Measurements from ENCODE around the gene GJC3. TPM values are rescaled to one million over a fixed set of nuclear protein-coding genes. Genes with fewer than 3 reads are reported as not detected.

The GJC3 gene
- total and polyA plus RNA-seq, 2 experiments from 2014 or later: not detected

- Histone ChIP-seq H3K9me3 (ENCODE audit: low read depth) (no peaks in the 10 kb centered on the region), H3K4me3 (peak overlapping the region; percentile 57), H3K36me3 (no peaks in the 10 kb centered on the region), H3K4me1 (ENCODE audit: low read depth) (peaks cover 2% of the 10 kb centered on the region), H3K27me3 (no peaks in the 10 kb centered on the region), H3K27ac (no peak overlapping the region)
- no peak for DNase-seq (ENCODE audit: low read depth in 1 of 2, low spot score in 1 of 2)
- no peak for TF ChIP-seq CTCF (IDR thresholded peaks at IDR 0.05; ENCODE audit: low read depth, low read length)
Measured at GRCh38 chr7:99920149-99920548, 9.3 kb downstream of the GJC3 start.

- Histone ChIP-seq H3K27ac (peak overlapping the region; percentile 77), H3K4me3 (peak overlapping the region; percentile 57), H3K27me3 (no peaks in the 10 kb centered on the region), H3K9me3 (ENCODE audit: low read depth) (no peaks in the 10 kb centered on the region), H3K4me1 (ENCODE audit: low read depth) (peaks cover 2% of the 10 kb centered on the region), H3K36me3 (no peaks in the 10 kb centered on the region)
- TF ChIP-seq CTCF (IDR thresholded peaks at IDR 0.05; ENCODE audit: low read depth, low read length): no peak
- no peak for DNase-seq (ENCODE audit: low read depth in 1 of 2, low spot score in 1 of 2)
Measured at GRCh38 chr7:99919814-99920112, 9.7 kb downstream of the GJC3 start.

GRCh38 chr7:99918959-99919813, 10.2 kb downstream of the GJC3 start, which contains the start of gene TRIM4:
Gene TRIM4 (minus strand): TSS chr7:99919530. CDS start chr7:99919401, 129 bp downstream.
- DNase-seq (ENCODE audit: low read depth in 1 of 2, low spot score in 1 of 2): peak; percentile 70 to 96
- Histone ChIP-seq H3K9me3 (ENCODE audit: low read depth) (no peaks in the 10 kb centered on the region), H3K4me1 (ENCODE audit: low read depth) (peaks cover 2% of the 10 kb centered on the region), H3K27me3 (no peaks in the 10 kb centered on the region), H3K36me3 (no peaks in the 10 kb centered on the region), H3K4me3 (peak within 1 kb of the TSS; percentile 57), H3K27ac (peak within 1 kb of the TSS; percentile 77)
- TF ChIP-seq CTCF (IDR thresholded peaks at IDR 0.05; ENCODE audit: low read depth, low read length): no peak

GRCh38 chr7:99910976-99911375, 18.4 kb downstream of the GJC3 start:
- Histone ChIP-seq H3K27me3 (no peaks in the 10 kb centered on the region), H3K36me3 (peaks cover 6% of the 10 kb centered on the region), H3K4me1 (ENCODE audit: low read depth) (no peaks in the 10 kb centered on the region), H3K4me3 (no peak overlapping the region), H3K27ac (no peak overlapping the region), H3K9me3 (ENCODE audit: low read depth) (no peaks in the 10 kb centered on the region)
- no peak for DNase-seq (ENCODE audit: low read depth in 1 of 2, low spot score in 1 of 2)
- no peak for TF ChIP-seq CTCF (IDR thresholded peaks at IDR 0.05; ENCODE audit: low read depth, low read length)

GRCh38 chr7:99901581-99901980, 27.8 kb downstream of the GJC3 start:
- Histone ChIP-seq H3K27ac (no peak overlapping the region), H3K9me3 (ENCODE audit: low read depth) (no peaks in the 10 kb centered on the region), H3K4me1 (ENCODE audit: low read depth) (no peaks in the 10 kb centered on the region), H3K27me3 (no peaks in the 10 kb centered on the region), H3K4me3 (no peak overlapping the region), H3K36me3 (no peaks in the 10 kb centered on the region)
- no peak for DNase-seq (ENCODE audit: low read depth in 1 of 2, low spot score in 1 of 2)
- TF ChIP-seq CTCF (IDR thresholded peaks at IDR 0.05; ENCODE audit: low read depth, low read length): no peak
